Measurements from ENCODE around the gene KANSL1. TPM values are rescaled to one million over a fixed set of nuclear protein-coding genes. Genes with fewer than 3 reads are reported as not detected.

KANSL1 gene
- total RNA-seq, 4 donors from 2014 or later: 80.3 to 201 (median 146) TPM

GRCh38 chr17:46135126-46135812, 58.0 kb downstream of the KANSL1 start:
- in situ Hi-C loops (cut with MboI; ENCODE audit: low pct_ligation_motif_present in 1 of 4, low pct_unique_long_range_greater_than_20kb in 1 of 4, low sequenced_read_pairs in 3 of 4) (no loop called here), intact Hi-C loops (cut with DNase I; ENCODE audit: low total_unique reads) (no loop called here)
- WGBS, 2 donors (ENCODE audit: low coverage in 1 of 2): 97 to 100% methylated on average over 2 to 4 of the region's 4 CpGs
- H3K4me3 ChIP-seq: no peak overlapping the region
- no peak overlapping the region for H3K27ac ChIP-seq
- no peak for DNase-seq
- no peaks in the 10 kb centered on the region for H3K9me3 ChIP-seq
- H3K36me3 ChIP-seq: no peaks in the 10 kb centered on the region
- no peaks in the 10 kb centered on the region for H3K27me3 ChIP-seq
- H3K4me1 ChIP-seq: peaks cover 19 to 52% (median 28%) of the 10 kb centered on the region in 4 donors
- TF ChIP-seq POLR2A (IDR thresholded peaks at IDR 0.05) (no peak), EP300 (IDR thresholded peaks at IDR 0.05; ENCODE audit: low read depth) (no peak), POLR2AphosphoS5 (IDR thresholded peaks at IDR 0.05) (no peak), CTCF (IDR thresholded peaks at IDR 0.05) (no peak)

GRCh38 chr17:46129302-46129701, 63.9 kb downstream of the KANSL1 start:
- Histone ChIP-seq H3K36me3 (no peaks in the 10 kb centered on the region), H3K27me3 (no peaks in the 10 kb centered on the region), H3K9me3 (no peaks in the 10 kb centered on the region), H3K4me3 (no peak overlapping the region), H3K27ac (no peak overlapping the region), H3K4me1 (peaks cover 6 to 65% (median 16%) of the 10 kb centered on the region in 4 donors)
- DNase-seq: no peak
- intact Hi-C loops (cut with DNase I; ENCODE audit: low total_unique reads): no loop called here
- TF ChIP-seq CTCF (IDR thresholded peaks at IDR 0.05): no peak
- no peak for TF ChIP-seq POLR2AphosphoS5 (IDR thresholded peaks at IDR 0.05)
- no peak for TF ChIP-seq EP300 (IDR thresholded peaks at IDR 0.05; ENCODE audit: low read depth)
- TF ChIP-seq POLR2A (IDR thresholded peaks at IDR 0.05): no peak
- 70 to 75% methylated on average over 2 of the region's 2 CpGs for WGBS, 2 donors (ENCODE audit: low coverage in 1 of 2)
- in situ Hi-C loops (cut with MboI; ENCODE audit: low pct_ligation_motif_present in 1 of 4, low pct_unique_long_range_greater_than_20kb in 1 of 4, low sequenced_read_pairs in 3 of 4): no loop called here

- 72 to 82% methylated on average over 4 of the region's 4 CpGs for WGBS, 2 donors (ENCODE audit: low coverage in 1 of 2)
- Histone ChIP-seq H3K36me3 (no peaks in the 10 kb centered on the region), H3K4me1 (peaks cover 6 to 68% (median 16%) of the 10 kb centered on the region in 4 donors), H3K27me3 (no peaks in the 10 kb centered on the region), H3K4me3 (no peak overlapping the region), H3K9me3 (no peaks in the 10 kb centered on the region), H3K27ac (no peak overlapping the region)
- intact Hi-C loops (cut with DNase I; ENCODE audit: low total_unique reads): no loop called here
- no peak for DNase-seq
- TF ChIP-seq POLR2AphosphoS5 (IDR thresholded peaks at IDR 0.05): no peak
- no peak for TF ChIP-seq POLR2A (IDR thresholded peaks at IDR 0.05)
- no peak for TF ChIP-seq EP300 (IDR thresholded peaks at IDR 0.05; ENCODE audit: low read depth)
- no peak for TF ChIP-seq CTCF (IDR thresholded peaks at IDR 0.05)
- in situ Hi-C loops (cut with MboI; ENCODE audit: low pct_ligation_motif_present in 1 of 4, low pct_unique_long_range_greater_than_20kb in 1 of 4, low sequenced_read_pairs in 3 of 4): no loop called here
Observed at GRCh38 chr17:46128453-46128852, 64.8 kb downstream of the KANSL1 start.

DNA sequence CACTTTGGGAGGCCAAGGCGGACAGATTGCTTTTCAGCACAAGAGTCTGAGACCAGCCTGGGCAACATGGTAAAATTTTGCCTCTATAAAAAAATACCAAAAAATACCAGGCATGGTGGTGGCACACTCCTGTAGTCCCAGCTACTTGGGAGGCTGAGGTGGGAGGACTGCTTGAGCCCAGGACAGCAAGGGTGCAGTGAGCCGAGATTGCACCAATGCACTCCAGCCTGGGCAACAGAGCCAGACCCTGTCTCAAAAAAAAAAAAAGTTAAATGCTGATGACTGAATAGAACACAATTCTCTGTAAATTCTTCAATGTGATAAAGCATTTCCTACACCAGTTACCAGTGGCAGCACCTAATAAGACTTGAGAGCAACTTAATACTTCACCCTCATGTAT, 65.7 kb downstream of the KANSL1 start:
- Histone ChIP-seq H3K9me3 (no peaks in the 10 kb centered on the region), H3K4me1 (peaks cover 6 to 74% (median 19%) of the 10 kb centered on the region in 4 donors), H3K27me3 (no peaks in the 10 kb centered on the region), H3K4me3 (no peak overlapping the region), H3K27ac (no peak overlapping the region), H3K36me3 (no peaks in the 10 kb centered on the region)
- DNase-seq: no peak
- WGBS, 2 donors (ENCODE audit: low coverage in 1 of 2): 96% methylated on average over 2 of the region's 2 CpGs; no CpG with 5 or more reads in 1 of the 2 donors
- intact Hi-C loops (cut with DNase I; ENCODE audit: low total_unique reads) (no loop called here), in situ Hi-C loops (cut with MboI; ENCODE audit: low pct_ligation_motif_present in 1 of 4, low pct_unique_long_range_greater_than_20kb in 1 of 4, low sequenced_read_pairs in 3 of 4) (no loop called here)
- TF ChIP-seq CTCF (IDR thresholded peaks at IDR 0.05): no peak
- TF ChIP-seq EP300 (IDR thresholded peaks at IDR 0.05; ENCODE audit: low read depth): no peak
- no peak for TF ChIP-seq POLR2AphosphoS5 (IDR thresholded peaks at IDR 0.05)
- no peak for TF ChIP-seq POLR2A (IDR thresholded peaks at IDR 0.05)

Measured in transverse colon (tissue), 4 donors.